Measurements from ENCODE around the gene TRIM46. TPM values are rescaled to one million over a fixed set of nuclear protein-coding genes. Genes with fewer than 3 reads are reported as not detected.
"Not testable (repeated sequence)": the region's sequence is repeated elsewhere in the genome, so short reads cannot be mapped to it uniquely, and the experiment has no call there.

TRIM46 gene
- total RNA-seq, 2 experiments from 2014 or later, result 17.8 to 18.3 TPM

GRCh38 chr1:155185783-155186066 is 12.1 kb downstream of the TRIM46 start:
- DNase-seq, result no peak
- Mint-ChIP-seq H3K4me3 (no peak overlapping the region), H3K27me3 (no peaks in the 10 kb centered on the region), H3K27ac (no peak overlapping the region), H3K4me1 (peaks cover 16% of the 10 kb centered on the region), H3K9me3 (no peaks in the 10 kb centered on the region), H3K36me3 (ENCODE audit: low read depth) (peaks cover 30% of the 10 kb centered on the region)
- ChIA-PET POLR2A (interaction anchor here (1.6 to 4.1 kb wide), 2 partner anchors 8 to 13 kb away, joined by 4 to 26 read pairs; partner anchors contain the start of gene KRTCAP2), CTCF (interaction anchor here (1.3 kb wide), 1 partner anchor 9 kb away, joined by 3 read pairs; no protein-coding TSS in a partner anchor)

DNA sequence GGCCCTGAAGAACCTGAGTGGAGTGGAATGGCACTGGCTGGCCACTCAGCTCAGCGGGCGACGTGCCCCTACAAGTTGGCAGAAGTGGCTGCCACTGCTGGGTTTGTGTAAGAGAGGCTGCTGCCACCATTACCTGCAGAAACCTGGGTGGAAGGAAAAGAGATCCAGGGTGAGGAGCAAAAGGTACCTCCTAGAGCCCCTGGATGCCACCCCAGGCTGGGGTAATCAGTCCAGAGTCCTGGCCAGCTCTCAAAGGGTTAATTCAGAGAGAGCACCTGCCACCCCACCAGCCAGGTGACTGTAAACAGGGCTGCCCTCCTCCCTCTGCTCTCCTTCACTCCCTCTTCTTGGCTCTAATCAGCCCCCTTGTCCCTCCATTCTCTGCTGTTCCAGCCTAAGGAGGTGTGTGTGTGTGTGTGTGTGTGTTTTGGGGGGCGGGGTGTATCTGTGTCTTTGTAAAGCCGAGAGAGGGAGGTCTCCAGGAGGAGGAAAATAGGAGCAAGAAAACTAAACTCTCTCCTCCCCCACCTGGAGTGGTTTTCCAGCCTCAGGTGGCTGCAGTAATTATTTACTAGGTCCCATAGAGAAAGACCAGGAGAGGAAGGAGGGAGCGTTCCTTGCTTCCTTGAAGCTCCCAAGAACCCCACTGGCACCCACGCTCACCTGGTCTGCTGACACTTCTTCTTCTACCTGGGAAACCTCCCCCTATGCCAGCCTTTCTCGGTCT is 12.6 kb downstream of the TRIM46 start:
- H3K4me3 Mint-ChIP-seq, result no peak overlapping the region
- DNase-seq, result no peak
- H3K27me3 Mint-ChIP-seq, result no peaks in the 10 kb centered on the region
- ChIA-PET CTCF (interaction anchor here (0.7 to 1.3 kb wide), 2 partner anchors 8 to 168 kb away, joined by 3 to 4 read pairs; no protein-coding TSS in a partner anchor), POLR2A (interaction anchor here (1.0 to 4.1 kb wide), 3 partner anchors 7 to 41 kb away, joined by 4 to 26 read pairs (median 4); partner anchors contain the start of gene KRTCAP2)
- H3K4me1 Mint-ChIP-seq, result peaks cover 15% of the 10 kb centered on the region
- peaks cover 29% of the 10 kb centered on the region for H3K36me3 Mint-ChIP-seq (ENCODE audit: low read depth)
- H3K9me3 Mint-ChIP-seq, result no peaks in the 10 kb centered on the region
- H3K27ac Mint-ChIP-seq, result no peak overlapping the region

GRCh38 chr1:155186794-155187455 is 13.3 kb downstream of the TRIM46 start:
- no peak for DNase-seq
- Mint-ChIP-seq H3K9me3 (no peaks in the 10 kb centered on the region), H3K4me3 (no peak overlapping the region), H3K27ac (no peak overlapping the region), H3K4me1 (peaks cover 12% of the 10 kb centered on the region), H3K36me3 (ENCODE audit: low read depth) (peaks cover 24% of the 10 kb centered on the region), H3K27me3 (no peaks in the 10 kb centered on the region)
- CTCF ChIA-PET, result interaction anchor here (0.7 kb wide), 1 partner anchor 169 kb away, joined by 4 read pairs; no protein-coding TSS in a partner anchor
- POLR2A ChIA-PET, result interaction anchor here (1.0 to 1.6 kb wide), 2 partner anchors 14 to 40 kb away, joined by 4 read pairs; partner anchors contain the start of gene KRTCAP2

GRCh38 chr1:155187456-155187891 is 13.8 kb downstream of the TRIM46 start:
- CTCF ChIA-PET, result no interaction called here
- POLR2A ChIA-PET, result interaction anchor here (1.0 kb wide), 1 partner anchor 40 kb away, joined by 4 read pairs; no protein-coding TSS in a partner anchor

DNA sequence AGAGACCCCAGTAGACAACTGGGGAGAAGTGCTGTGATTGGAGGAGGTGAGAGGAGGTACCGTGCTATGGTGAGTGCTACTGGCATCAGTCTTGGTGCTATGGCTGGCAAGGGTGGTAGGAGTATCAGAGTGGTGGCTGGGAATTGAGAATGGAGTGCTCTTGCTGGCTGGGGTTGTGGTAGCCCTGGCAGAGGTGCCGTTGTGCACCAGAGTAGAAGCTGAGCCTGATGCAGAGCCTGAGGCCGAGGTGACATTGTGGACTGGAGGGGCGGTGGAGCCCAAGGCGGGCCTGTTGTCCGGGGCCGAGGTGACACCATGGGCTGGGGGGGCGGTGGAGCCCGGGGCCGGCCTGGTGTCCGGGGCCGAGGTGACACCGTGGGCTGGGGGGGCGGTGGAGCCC is 14.6 kb downstream of the TRIM46 start:
- CTCF ChIA-PET, result no interaction called here
- no peaks in the 10 kb centered on the region for H3K9me3 Mint-ChIP-seq
- DNase-seq, result no peak
- POLR2A ChIA-PET, result no interaction called here
- H3K4me3 Mint-ChIP-seq, result no peak overlapping the region
- H3K27ac Mint-ChIP-seq, result peak overlapping the region; percentile 74
- peaks cover 19% of the 10 kb centered on the region for H3K36me3 Mint-ChIP-seq (ENCODE audit: low read depth)
- peaks cover 22% of the 10 kb centered on the region for H3K4me1 Mint-ChIP-seq
- no peaks in the 10 kb centered on the region for H3K27me3 Mint-ChIP-seq

More at GRCh38 chr1:155187456-155187891, 13.8 kb downstream of the TRIM46 start:
- Mint-ChIP-seq H3K4me1 (peaks cover 17% of the 10 kb centered on the region), H3K27me3 (no peaks in the 10 kb centered on the region), H3K36me3 (ENCODE audit: low read depth) (peaks cover 22% of the 10 kb centered on the region), H3K27ac (no peak overlapping the region), H3K4me3 (no peak overlapping the region), H3K9me3 (no peaks in the 10 kb centered on the region)
- no peak for DNase-seq

DNA sequence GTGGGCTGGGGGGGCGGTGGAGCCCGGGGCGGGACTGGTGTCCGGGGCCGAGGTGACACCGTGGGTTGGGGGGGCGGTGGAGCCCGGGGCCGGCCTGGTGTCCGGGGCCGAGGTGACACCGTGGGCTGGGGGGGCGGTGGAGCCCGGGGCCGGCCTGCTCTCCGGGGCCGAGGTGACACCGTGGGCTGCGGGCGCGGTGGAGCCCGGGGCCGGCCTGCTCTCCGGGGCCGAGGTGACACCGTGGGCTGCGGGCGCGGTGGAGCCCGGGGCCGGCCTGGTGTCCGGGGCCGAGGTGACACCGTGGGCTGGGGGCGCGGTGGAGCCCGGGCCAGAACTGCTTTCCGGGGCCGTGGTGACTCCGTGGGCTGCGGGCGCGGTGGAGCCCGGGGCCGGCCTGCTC is 16.3 kb downstream of the TRIM46 start:
- H3K4me3 Mint-ChIP-seq, result not testable (repeated sequence)

DNA sequence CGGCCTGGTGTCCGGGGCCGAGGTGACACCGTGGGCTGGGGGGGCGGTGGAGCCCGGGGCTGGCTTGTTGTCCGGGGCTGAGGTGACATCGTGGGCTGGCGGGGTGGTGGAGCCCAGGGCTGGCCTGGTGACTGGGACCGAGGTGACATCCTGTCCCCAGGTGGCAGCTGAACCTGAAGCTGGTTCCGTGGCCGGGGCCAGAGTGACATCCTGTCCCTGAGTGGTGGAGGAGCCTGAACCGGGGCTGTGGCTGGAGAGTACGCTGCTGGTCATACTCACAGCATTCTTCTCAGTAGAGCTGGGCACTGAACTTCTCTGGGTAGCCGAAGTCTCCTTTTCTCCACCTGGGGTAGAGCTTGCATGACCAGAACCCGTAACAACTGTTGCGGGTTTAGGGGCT is 18.3 kb downstream of the TRIM46 start:
- DNase-seq, result no peak
- ChIA-PET CTCF (interaction anchor here (2.2 to 6.3 kb wide), 5 partner anchors 14 to 132 kb away, joined by 10 to 93 read pairs (median 21); partner anchors contain the start of genes KRTCAP2, MTX1, THBS3 and TRIM46), POLR2A (interaction anchor here (3.1 to 5.4 kb wide), 4 partner anchors 8 to 53 kb away, joined by 20 to 133 read pairs (median 56); partner anchors contain the start of genes KRTCAP2, MTX1, THBS3 and TRIM46)
- Mint-ChIP-seq H3K27me3 (no peaks in the 10 kb centered on the region), H3K4me3 (peak overlapping the region; percentile 71), H3K4me1 (peaks cover 47% of the 10 kb centered on the region), H3K27ac (peak overlapping the region; percentile 98), H3K36me3 (ENCODE audit: low read depth) (peaks cover 14% of the 10 kb centered on the region), H3K9me3 (no peaks in the 10 kb centered on the region)

More for the DNA sequence above, 16.3 kb downstream of the TRIM46 start:
- DNase-seq; H3K9me3 Mint-ChIP-seq; H3K36me3 Mint-ChIP-seq (ENCODE audit: low read depth); POLR2A ChIA-PET; H3K27me3 Mint-ChIP-seq; H3K27ac Mint-ChIP-seq; CTCF ChIA-PET: not testable (repeated sequence)
- peaks cover 32% of the 10 kb centered on the region for H3K4me1 Mint-ChIP-seq

- Mint-ChIP-seq H3K4me1 (peaks cover 46% of the 10 kb centered on the region), H3K4me3 (peak overlapping the region; percentile 76), H3K27ac (peak overlapping the region; percentile 98), H3K9me3 (no peaks in the 10 kb centered on the region), H3K36me3 (ENCODE audit: low read depth) (peaks cover 16% of the 10 kb centered on the region), H3K27me3 (no peaks in the 10 kb centered on the region)
- ChIA-PET POLR2A (interaction anchor here (0.6 to 5.4 kb wide), 13 partner anchors 9 to 231 kb away, joined by 3 to 133 read pairs (median 12); partner anchors contain the start of genes CLK2, KRTCAP2, MTX1 and SLC50A1), CTCF (interaction anchor here (0.6 to 6.3 kb wide), 11 partner anchors 15 to 142 kb away, joined by 3 to 93 read pairs (median 10); partner anchors contain the start of genes ADAM15, KRTCAP2, MTX1 and SLC50A1)
- no peak for DNase-seq
Measured at GRCh38 chr1:155192346-155193274, 19.0 kb downstream of the TRIM46 start.

GRCh38 chr1:155193275-155193990 is 19.8 kb downstream of the TRIM46 start:
- no peaks in the 10 kb centered on the region for H3K9me3 Mint-ChIP-seq
- H3K4me1 Mint-ChIP-seq, result peaks cover 40% of the 10 kb centered on the region
- peak overlapping the region; percentile 76 for H3K4me3 Mint-ChIP-seq
- ChIA-PET POLR2A (interaction anchor here (0.6 to 5.4 kb wide), 15 partner anchors 9 to 232 kb away, joined by 3 to 133 read pairs (median 9); partner anchors contain the start of genes CLK2, KRTCAP2, MTX1 and SCAMP3), CTCF (interaction anchor here (0.6 to 6.3 kb wide), 20 partner anchors 9 to 150 kb away, joined by 3 to 93 read pairs (median 6); partner anchors contain the start of genes ADAM15, KRTCAP2, MTX1 and SLC50A1)
- no peaks in the 10 kb centered on the region for H3K27me3 Mint-ChIP-seq
- peak overlapping the region; percentile 98 for H3K27ac Mint-ChIP-seq
- peaks cover 17% of the 10 kb centered on the region for H3K36me3 Mint-ChIP-seq (ENCODE audit: low read depth)
- peak; percentile 81 for DNase-seq

DNA sequence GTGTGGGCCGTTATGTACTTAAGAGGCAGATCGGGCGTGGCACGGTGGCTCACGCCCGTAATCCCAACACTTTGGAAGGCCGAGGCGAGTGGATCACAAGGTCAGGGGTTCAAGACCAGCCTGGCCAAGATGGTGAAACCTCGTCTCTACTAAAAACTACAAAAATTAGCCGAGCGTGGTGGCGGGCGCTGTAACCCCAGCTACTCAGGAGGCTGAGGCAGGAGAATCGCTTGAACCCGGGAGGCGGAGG is 20.3 kb downstream of the TRIM46 start:
- Mint-ChIP-seq H3K27ac (peak overlapping the region; percentile 98), H3K4me1 (peaks cover 40% of the 10 kb centered on the region), H3K4me3 (peak overlapping the region; percentile 76), H3K36me3 (ENCODE audit: low read depth) (peaks cover 17% of the 10 kb centered on the region)
- not testable (repeated sequence) for H3K27me3 Mint-ChIP-seq, DNase-seq, H3K9me3 Mint-ChIP-seq
- CTCF ChIA-PET, result interaction anchor here (0.6 to 6.3 kb wide), 18 partner anchors 10 to 150 kb away, joined by 3 to 93 read pairs (median 6); partner anchors contain the start of genes KRTCAP2, MTX1, SLC50A1 and THBS3
- POLR2A ChIA-PET, result interaction anchor here (1.1 to 5.4 kb wide), 15 partner anchors 10 to 233 kb away, joined by 3 to 133 read pairs (median 9); partner anchors contain the start of genes ADAM15, CLK2, KRTCAP2 and MTX1

Measured in activated CD4-positive, alpha-beta memory T cell treated with anti-CD3 and anti-CD28 coated beads, Interleukin-2, amount 10 ng/mL, durations not matched to agents 7 days and 5 days (primary cell).